WTC11 (cell line): ENCODE measurements around the gene PXK. TPM values are rescaled to one million over a fixed set of nuclear protein-coding genes. Genes with fewer than 3 reads are reported as not detected.
A peak's percentile ranks its signal among the peaks of the same experiment; 100 is the strongest.

Experiments
- ATAC-seq: fragments of 200-7000 bp; cut with Tn5 transposase; 2 replicates; pipeline ENCODE4 v1.10.0; 2021; ENCODE audit warnings: mild to moderate bottlenecking, moderate library complexity
- CTCF ChIA-PET: fragments of 300-600 bp; sonication (Branson Sonifier 250); formaldehyde crosslinking; loops from one replicate; lab custom pipeline; 2021; ENCODE audit warnings: antibody characterized with exemption; lab: Charles Lee
- POLR2A ChIA-PET: fragments of 350-600 bp; sonication (Branson Sonifier 250); formaldehyde crosslinking; loops from one replicate; lab custom pipeline; 2021; ENCODE audit warnings: antibody characterized with exemption; lab: Charles Lee
- DNase-seq: peaks from one replicate; pipeline ENCODE4 v3.0.0; 2021; ENCODE audit warnings: low spot score
- H3K27ac Mint-ChIP-seq: 2 replicates; pipeline ENCODE4 v1.8.0; 2021; ENCODE audit warnings: mixed read lengths
- H3K27me3 Mint-ChIP-seq: 2 replicates; pipeline ENCODE4 v1.8.0; 2021; ENCODE audit warnings: low read depth, mild to moderate bottlenecking, moderate library complexity, mixed read lengths
- H3K36me3 Mint-ChIP-seq: 2 replicates; pipeline ENCODE4 v1.8.0; 2021; ENCODE audit warnings: mixed read lengths
- H3K4me1 Mint-ChIP-seq: 2 replicates; pipeline ENCODE4 v1.8.0; 2022; ENCODE audit warnings: mixed read lengths
- H3K4me3 Mint-ChIP-seq: 2 replicates; pipeline ENCODE4 v1.8.0; 2021; ENCODE audit warnings: mild to moderate bottlenecking, moderate library complexity, mixed read lengths
- H3K9me3 Mint-ChIP-seq: 2 replicates; pipeline ENCODE4 v1.8.0; 2021; ENCODE audit warnings: mixed read lengths
- CTCF ChIP-seq: fragments of 200-600 bp; IDR thresholded peaks from 2 replicates; pipeline ENCODE4 v1.8.0; 2022; ENCODE audit warnings: antibody characterized with exemption
- FOXK1 ChIP-seq: sonication (generic); formaldehyde crosslinking; IDR thresholded peaks from 2 replicates; pipeline ENCODE4 v1.8.0; 2022; ENCODE audit warnings: mild to moderate bottlenecking, moderate library complexity, missing genetic modification reagents
- IRF2 ChIP-seq: sonication (generic); formaldehyde crosslinking; IDR thresholded peaks from 2 replicates; pipeline ENCODE4 v1.8.0; 2022; ENCODE audit warnings: low read depth, missing genetic modification reagents, borderline replicate concordance
- NR1H2 ChIP-seq: sonication (generic); formaldehyde crosslinking; IDR thresholded peaks from 2 replicates; pipeline ENCODE4 v1.9.0; 2021; ENCODE audit warnings: mild to moderate bottlenecking, moderate library complexity, missing genetic modification reagents
- NR2C2 ChIP-seq: sonication (generic); formaldehyde crosslinking; IDR thresholded peaks from 2 replicates; pipeline ENCODE4 v1.8.0; 2022; ENCODE audit warnings: mild to moderate bottlenecking, missing genetic modification reagents
- SMAD4 ChIP-seq: sonication (generic); formaldehyde crosslinking; IDR thresholded peaks from 2 replicates; pipeline ENCODE4 v1.8.0; 2022; ENCODE audit warnings: mild to moderate bottlenecking, missing genetic modification reagents
- ZBTB21 ChIP-seq: sonication (generic); formaldehyde crosslinking; IDR thresholded peaks from 2 replicates; pipeline ENCODE4 v1.8.1; 2023; ENCODE audit warnings: mild to moderate bottlenecking, missing genetic modification reagents, borderline replicate concordance
- ZNF396 ChIP-seq: fragments of 250-450 bp; sonication (Bioruptor Pico); IDR thresholded peaks from 2 replicates; pipeline ENCODE4 v1.8.0; 2021; ENCODE audit warnings: mild to moderate bottlenecking, moderate library complexity, borderline replicate concordance
- total RNA-seq: library from RNA; stranded (reverse); gene quantifications from 3 replicates; pipeline ENCODE4 v1.2.3, GENCODE V29; 2021
- TF ChIP-seq, protein P1 (sequence below): sonication (generic); formaldehyde crosslinking; IDR thresholded peaks from 2 replicates; pipeline ENCODE4 v1.8.0; 2023; ENCODE audit warnings: mild to moderate bottlenecking, missing genetic modification reagents
- TF ChIP-seq, protein P2 (sequence below): sonication (generic); formaldehyde crosslinking; IDR thresholded peaks from 2 replicates; pipeline ENCODE4 v1.8.0; 2022; ENCODE audit warnings: missing genetic modification reagents
- TF ChIP-seq, protein P3 (sequence below): sonication (generic); formaldehyde crosslinking; IDR thresholded peaks from 2 replicates; pipeline ENCODE4 v1.8.1; 2023; ENCODE audit warnings: mild to moderate bottlenecking, missing genetic modification reagents, moderate library complexity
- TF ChIP-seq, protein P4 (sequence below): sonication (generic); formaldehyde crosslinking; IDR thresholded peaks from 2 replicates; pipeline ENCODE4 v1.8.0; 2022; ENCODE audit warnings: mild to moderate bottlenecking, missing genetic modification reagents
- TF ChIP-seq, protein P5 (sequence below): sonication (generic); formaldehyde crosslinking; conservative IDR thresholded peaks from 2 replicates; pipeline ENCODE4 v1.8.1; 2023; ENCODE audit warnings: mild to moderate bottlenecking, low read depth, missing genetic modification reagents, moderate library complexity

PXK gene
- total RNA-seq, 1 experiment from 2014 or later = 9.4 TPM

GRCh38 chr3:58398669-58399333 is 66.1 kb downstream of the PXK start:
- Mint-ChIP-seq H3K27me3 (no peaks in the 10 kb centered on the region), H3K36me3 (no peaks in the 10 kb centered on the region), H3K27ac (0 out of 2 replicates have a peak overlapping the region, but pooled peaks have one; percentile 41), H3K4me3 (no peak overlapping the region), H3K4me1 (peaks cover 28% of the 10 kb centered on the region), H3K9me3 (no peaks in the 10 kb centered on the region)
- POLR2A ChIA-PET = no interaction called here
- CTCF ChIA-PET = interaction anchor here (1.1 kb wide), 1 partner anchor 31 kb away, joined by 3 read pairs; no protein-coding TSS in a partner anchor
- ATAC-seq (no peak), DNase-seq (no peak)
- TF ChIP-seq, protein P1, sequence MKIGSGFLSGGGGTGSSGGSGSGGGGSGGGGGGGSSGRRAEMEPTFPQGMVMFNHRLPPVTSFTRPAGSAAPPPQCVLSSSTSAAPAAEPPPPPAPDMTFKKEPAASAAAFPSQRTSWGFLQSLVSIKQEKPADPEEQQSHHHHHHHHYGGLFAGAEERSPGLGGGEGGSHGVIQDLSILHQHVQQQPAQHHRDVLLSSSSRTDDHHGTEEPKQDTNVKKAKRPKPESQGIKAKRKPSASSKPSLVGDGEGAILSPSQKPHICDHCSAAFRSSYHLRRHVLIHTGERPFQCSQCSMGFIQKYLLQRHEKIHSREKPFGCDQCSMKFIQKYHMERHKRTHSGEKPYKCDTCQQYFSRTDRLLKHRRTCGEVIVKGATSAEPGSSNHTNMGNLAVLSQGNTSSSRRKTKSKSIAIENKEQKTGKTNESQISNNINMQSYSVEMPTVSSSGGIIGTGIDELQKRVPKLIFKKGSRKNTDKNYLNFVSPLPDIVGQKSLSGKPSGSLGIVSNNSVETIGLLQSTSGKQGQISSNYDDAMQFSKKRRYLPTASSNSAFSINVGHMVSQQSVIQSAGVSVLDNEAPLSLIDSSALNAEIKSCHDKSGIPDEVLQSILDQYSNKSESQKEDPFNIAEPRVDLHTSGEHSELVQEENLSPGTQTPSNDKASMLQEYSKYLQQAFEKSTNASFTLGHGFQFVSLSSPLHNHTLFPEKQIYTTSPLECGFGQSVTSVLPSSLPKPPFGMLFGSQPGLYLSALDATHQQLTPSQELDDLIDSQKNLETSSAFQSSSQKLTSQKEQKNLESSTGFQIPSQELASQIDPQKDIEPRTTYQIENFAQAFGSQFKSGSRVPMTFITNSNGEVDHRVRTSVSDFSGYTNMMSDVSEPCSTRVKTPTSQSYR (CRISPR knock-in tag) = no peak
- TF ChIP-seq, protein P2, sequence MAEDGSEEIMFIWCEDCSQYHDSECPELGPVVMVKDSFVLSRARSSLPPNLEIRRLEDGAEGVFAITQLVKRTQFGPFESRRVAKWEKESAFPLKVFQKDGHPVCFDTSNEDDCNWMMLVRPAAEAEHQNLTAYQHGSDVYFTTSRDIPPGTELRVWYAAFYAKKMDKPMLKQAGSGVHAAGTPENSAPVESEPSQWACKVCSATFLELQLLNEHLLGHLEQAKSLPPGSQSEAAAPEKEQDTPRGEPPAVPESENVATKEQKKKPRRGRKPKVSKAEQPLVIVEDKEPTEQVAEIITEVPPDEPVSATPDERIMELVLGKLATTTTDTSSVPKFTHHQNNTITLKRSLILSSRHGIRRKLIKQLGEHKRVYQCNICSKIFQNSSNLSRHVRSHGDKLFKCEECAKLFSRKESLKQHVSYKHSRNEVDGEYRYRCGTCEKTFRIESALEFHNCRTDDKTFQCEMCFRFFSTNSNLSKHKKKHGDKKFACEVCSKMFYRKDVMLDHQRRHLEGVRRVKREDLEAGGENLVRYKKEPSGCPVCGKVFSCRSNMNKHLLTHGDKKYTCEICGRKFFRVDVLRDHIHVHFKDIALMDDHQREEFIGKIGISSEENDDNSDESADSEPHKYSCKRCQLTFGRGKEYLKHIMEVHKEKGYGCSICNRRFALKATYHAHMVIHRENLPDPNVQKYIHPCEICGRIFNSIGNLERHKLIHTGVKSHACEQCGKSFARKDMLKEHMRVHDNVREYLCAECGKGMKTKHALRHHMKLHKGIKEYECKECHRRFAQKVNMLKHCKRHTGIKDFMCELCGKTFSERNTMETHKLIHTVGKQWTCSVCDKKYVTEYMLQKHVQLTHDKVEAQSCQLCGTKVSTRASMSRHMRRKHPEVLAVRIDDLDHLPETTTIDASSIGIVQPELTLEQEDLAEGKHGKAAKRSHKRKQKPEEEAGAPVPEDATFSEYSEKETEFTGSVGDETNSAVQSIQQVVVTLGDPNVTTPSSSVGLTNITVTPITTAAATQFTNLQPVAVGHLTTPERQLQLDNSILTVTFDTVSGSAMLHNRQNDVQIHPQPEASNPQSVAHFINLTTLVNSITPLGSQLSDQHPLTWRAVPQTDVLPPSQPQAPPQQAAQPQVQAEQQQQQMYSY (CRISPR knock-in tag) = no peak
- TF ChIP-seq NR1H2 (no peak), ZBTB21 (CRISPR knock-in tag) (no peak), ZNF396 (CRISPR knock-in tag) (no peak), CTCF (no peak), FOXK1 (CRISPR knock-in tag) (no peak), SMAD4 (CRISPR knock-in tag) (no peak), IRF2 (CRISPR knock-in tag) (no peak), NR2C2 (CRISPR knock-in tag) (no peak)
- TF ChIP-seq, protein P3, sequence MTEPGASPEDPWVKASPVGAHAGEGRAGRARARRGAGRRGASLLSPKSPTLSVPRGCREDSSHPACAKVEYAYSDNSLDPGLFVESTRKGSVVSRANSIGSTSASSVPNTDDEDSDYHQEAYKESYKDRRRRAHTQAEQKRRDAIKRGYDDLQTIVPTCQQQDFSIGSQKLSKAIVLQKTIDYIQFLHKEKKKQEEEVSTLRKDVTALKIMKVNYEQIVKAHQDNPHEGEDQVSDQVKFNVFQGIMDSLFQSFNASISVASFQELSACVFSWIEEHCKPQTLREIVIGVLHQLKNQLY (CRISPR knock-in tag) = no peak
- TF ChIP-seq, protein P4, sequence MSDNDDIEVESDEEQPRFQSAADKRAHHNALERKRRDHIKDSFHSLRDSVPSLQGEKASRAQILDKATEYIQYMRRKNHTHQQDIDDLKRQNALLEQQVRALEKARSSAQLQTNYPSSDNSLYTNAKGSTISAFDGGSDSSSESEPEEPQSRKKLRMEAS (CRISPR knock-in tag) = no peak
- TF ChIP-seq, protein P5, sequence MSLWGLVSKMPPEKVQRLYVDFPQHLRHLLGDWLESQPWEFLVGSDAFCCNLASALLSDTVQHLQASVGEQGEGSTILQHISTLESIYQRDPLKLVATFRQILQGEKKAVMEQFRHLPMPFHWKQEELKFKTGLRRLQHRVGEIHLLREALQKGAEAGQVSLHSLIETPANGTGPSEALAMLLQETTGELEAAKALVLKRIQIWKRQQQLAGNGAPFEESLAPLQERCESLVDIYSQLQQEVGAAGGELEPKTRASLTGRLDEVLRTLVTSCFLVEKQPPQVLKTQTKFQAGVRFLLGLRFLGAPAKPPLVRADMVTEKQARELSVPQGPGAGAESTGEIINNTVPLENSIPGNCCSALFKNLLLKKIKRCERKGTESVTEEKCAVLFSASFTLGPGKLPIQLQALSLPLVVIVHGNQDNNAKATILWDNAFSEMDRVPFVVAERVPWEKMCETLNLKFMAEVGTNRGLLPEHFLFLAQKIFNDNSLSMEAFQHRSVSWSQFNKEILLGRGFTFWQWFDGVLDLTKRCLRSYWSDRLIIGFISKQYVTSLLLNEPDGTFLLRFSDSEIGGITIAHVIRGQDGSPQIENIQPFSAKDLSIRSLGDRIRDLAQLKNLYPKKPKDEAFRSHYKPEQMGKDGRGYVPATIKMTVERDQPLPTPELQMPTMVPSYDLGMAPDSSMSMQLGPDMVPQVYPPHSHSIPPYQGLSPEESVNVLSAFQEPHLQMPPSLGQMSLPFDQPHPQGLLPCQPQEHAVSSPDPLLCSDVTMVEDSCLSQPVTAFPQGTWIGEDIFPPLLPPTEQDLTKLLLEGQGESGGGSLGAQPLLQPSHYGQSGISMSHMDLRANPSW (CRISPR knock-in tag) = no peak
